SU-DHL-6 (cell line): ENCODE data around the gene SUGCT.

Source experiments
- H2AFZ ChIP-seq: fragments of 200-600 bp; sonication (generic); 2 replicates; pipeline ENCODE4 v1.6.1; 2014; ENCODE audit warnings: low read depth, mild to moderate bottlenecking, moderate library complexity, mixed read lengths, antibody characterized with exemption, low read length; ENCODE audit not compliant: severe bottlenecking
- H3F3A ChIP-seq: fragments of 200-600 bp; shearing (Covaris generic); 2 replicates; pipeline ENCODE4 v1.6.0; 2016; ENCODE audit warnings: antibody characterized with exemption, mild to moderate bottlenecking; ENCODE audit not compliant: insufficient read depth
- H3K27ac ChIP-seq: fragments of 200-600 bp; sonication (generic); 2 replicates; pipeline ENCODE4 v1.5.1; 2016; ENCODE audit warnings: low read depth, mild to moderate bottlenecking, low read length, moderate library complexity, mixed read lengths
- H3K27me3 ChIP-seq: fragments of 200-600 bp; sonication (generic), shearing (Covaris generic); 2 replicates; pipeline ENCODE4 v1.6.0; 2014; ENCODE audit warnings: mild to moderate bottlenecking, low read length
- H3K36me3 ChIP-seq: fragments of 200-600 bp; sonication (generic); 2 replicates; pipeline ENCODE4 v1.6.1; 2014; ENCODE audit warnings: mild to moderate bottlenecking, low read length, mixed read lengths
- H3K4me2 ChIP-seq: fragments of 300-600, 200-600 bp; shearing (Covaris generic), sonication (generic); 2 replicates; pipeline ENCODE4 v1.6.0; 2014; ENCODE audit warnings: low read length, low read depth, mild to moderate bottlenecking; ENCODE audit not compliant: poor library complexity, severe bottlenecking
- H3K4me3 ChIP-seq: fragments of 200-600 bp; sonication (generic); 2 replicates; pipeline ENCODE4 v1.5.1; 2014; ENCODE audit warnings: antibody characterized with exemption, low read length, mild to moderate bottlenecking, mixed read lengths; ENCODE audit not compliant: insufficient read depth, poor library complexity, severe bottlenecking
- H3K79me2 ChIP-seq: fragments of 200-600 bp; sonication (generic); 2 replicates; pipeline ENCODE4 v1.6.1; 2014; ENCODE audit warnings: mild to moderate bottlenecking, low read length, moderate library complexity; ENCODE audit not compliant: insufficient read depth
- H3K9ac ChIP-seq: fragments of 200-600 bp; sonication (generic); 2 replicates; pipeline ENCODE4 v1.7.0; 2014; ENCODE audit warnings: mild to moderate bottlenecking, low read length
- H3K9me2 ChIP-seq: fragments of 200-600 bp; sonication (generic); replicated peaks from 2 replicates; pipeline ENCODE4 v1.6.1; 2014; ENCODE audit warnings: low read length; ENCODE audit not compliant: insufficient read depth
- H3K9me3 ChIP-seq: fragments of 200-600 bp; sonication (generic); 2 replicates; pipeline ENCODE4 v1.6.1; 2014; ENCODE audit warnings: low read length, mixed read lengths; ENCODE audit not compliant: insufficient read depth
- H4K20me1 ChIP-seq: fragments of 200-600 bp; sonication (generic); 2 replicates; pipeline ENCODE4 v1.6.1; 2014; ENCODE audit warnings: low read depth, mild to moderate bottlenecking, antibody characterized with exemption, low read length, moderate library complexity, mixed read lengths
- CTCF ChIP-seq: fragments of 200-600 bp; sonication (generic); IDR thresholded peaks from one replicate; pipeline ENCODE4 v1.5.1; 2017; ENCODE audit warnings: antibody characterized with exemption, mild to moderate bottlenecking, low read length, moderate library complexity; ENCODE audit not compliant: insufficient read depth, poor library complexity, severe bottlenecking
- EZH2phosphoT487 ChIP-seq: fragments of 200-600 bp; sonication (generic), shearing (Covaris generic); conservative IDR thresholded peaks from 2 replicates; pipeline ENCODE4 v1.6.1; 2018; ENCODE audit warnings: mild to moderate bottlenecking, antibody characterized with exemption, low read length, moderate library complexity, mixed read lengths

Gene SUGCT

GRCh38 chr7:40133561-40134427 is 1.0 kb upstream of the SUGCT start:
- Histone ChIP-seq H4K20me1 (peaks cover 16% of the 10 kb centered on the region), H3K36me3 (peaks cover 19% of the 10 kb centered on the region), H3K27me3 (no peaks in the 10 kb centered on the region), H3K27ac (peak overlapping the region; percentile 79), H3K4me3 (peak overlapping the region; percentile 98), H2AFZ (peak overlapping the region; percentile 85), H3K9me3 (no peaks in the 10 kb centered on the region; the same call in 1 of the 2 replicates), H3F3A (no peaks in the 10 kb centered on the region), H3K9me2 (no peaks in the 10 kb centered on the region), H3K9ac (peak overlapping the region; percentile 98), H3K79me2 (peaks cover 55% of the 10 kb centered on the region), H3K4me2 (peak overlapping the region; percentile 94)
- no peak for TF ChIP-seq EZH2phosphoT487
- TF ChIP-seq CTCF: no peak

GRCh38 chr7:40135317-40135610 is 459 bp downstream of the SUGCT start:
- Histone ChIP-seq H3K9ac (no peak overlapping the region), H3F3A (no peaks in the 10 kb centered on the region), H3K4me2 (peak overlapping the region; percentile 94), H3K9me2 (no peaks in the 10 kb centered on the region), H3K4me3 (peak overlapping the region; percentile 98), H3K36me3 (peaks cover 16% of the 10 kb centered on the region), H4K20me1 (peaks cover 16% of the 10 kb centered on the region), H3K9me3 (no peaks in the 10 kb centered on the region; the same call in 1 of the 2 replicates), H3K79me2 (peaks cover 42% of the 10 kb centered on the region), H3K27me3 (no peaks in the 10 kb centered on the region), H3K27ac (no peak overlapping the region), H2AFZ (peak overlapping the region; percentile 85)
- TF ChIP-seq CTCF (no peak), EZH2phosphoT487 (no peak)

- no peaks in the 10 kb centered on the region for H3F3A ChIP-seq
- H3K4me3 ChIP-seq: no peak overlapping the region
- peaks cover 9% of the 10 kb centered on the region for H4K20me1 ChIP-seq
Observed at GRCh38 chr7:40137563-40137962, 2.8 kb downstream of the SUGCT start.

More at GRCh38 chr7:40137563-40137962, 2.8 kb downstream of the SUGCT start:
- TF ChIP-seq CTCF (no peak), EZH2phosphoT487 (no peak)
- H3K27ac ChIP-seq: no peak overlapping the region
- no peak overlapping the region for H2AFZ ChIP-seq
- H3K9me2 ChIP-seq: no peaks in the 10 kb centered on the region
- peaks cover 6% of the 10 kb centered on the region for H3K36me3 ChIP-seq
- H3K9me3 ChIP-seq: no peaks in the 10 kb centered on the region; the same call in 1 of the 2 replicates
- no peaks in the 10 kb centered on the region for H3K27me3 ChIP-seq
- peaks cover 19% of the 10 kb centered on the region for H3K79me2 ChIP-seq
- H3K4me2 ChIP-seq: no peak overlapping the region
- H3K9ac ChIP-seq: no peak overlapping the region
